Esophagus muscularis mucosa (tissue), 4 donors: Measurements from ENCODE around the gene TICAM2. TPM values are rescaled to one million over a fixed set of nuclear protein-coding genes. Genes with fewer than 3 reads are reported as not detected.

Experiments used
- DNase-seq: peaks from one replicate; pipeline ENCODE4 v3.0.0-alpha.2; 2017; ENCODE audit errors: extremely low spot score
- H3K27ac ChIP-seq, 4 donors: fragments of 200-600 bp; sonication (generic); replicated peaks in 1 of 4; 1 replicate in 3 of 4; 2 replicates in 1 of 4; pipeline ENCODE4 v1.5.1; 2016 to 2019; ENCODE audit warnings: mild to moderate bottlenecking in 1 of 4
- H3K27me3 ChIP-seq, 4 donors: fragments of 200-600 bp; sonication (generic); one replicate each; pipeline versions ENCODE4 v1.5.1 to v1.6.0; 2016 to 2019
- H3K36me3 ChIP-seq, 4 donors: fragments of 200-600 bp; sonication (generic); one replicate each; pipeline ENCODE4 v1.5.1; 2016 to 2019
- H3K4me1 ChIP-seq, 4 donors: fragments of 200-600 bp; sonication (generic); one replicate each; pipeline ENCODE4 v1.5.1; 2016 to 2019
- H3K4me3 ChIP-seq, 4 donors: fragments of 200-600 bp; sonication (generic); 1 replicate in 2 of 4; 2 replicates in 2 of 4; pipeline ENCODE4 v1.5.1; 2016 to 2019; ENCODE audit warnings: mild to moderate bottlenecking in 4 of 4, moderate library complexity in 1 of 4
- H3K9me3 ChIP-seq, 4 donors: fragments of 200-600 bp; sonication (generic); 1 replicate in 3 of 4; 2 replicates in 1 of 4; pipeline ENCODE4 v1.5.1; 2016 to 2019
- EP300 ChIP-seq: sonication (generic); formaldehyde crosslinking; IDR thresholded peaks from one replicate; pipeline ENCODE4 v1.6.1; 2017; ENCODE audit warnings: antibody characterized with exemption
- POLR2A ChIP-seq: fragments of 450-650 bp; IDR thresholded peaks from one replicate; pipeline ENCODE4 v1.6.1; 2017; ENCODE audit warnings: antibody characterized with exemption, moderate library complexity, mild to moderate bottlenecking, low read depth
- POLR2AphosphoS5 ChIP-seq, 2 donors: sonication (generic); formaldehyde crosslinking; IDR thresholded peaks; one replicate each; pipeline ENCODE4 v1.6.1; 2017; ENCODE audit warnings: antibody characterized with exemption in 2 of 2
- WGBS: methylation state at CpG from one replicate; pipeline ENCODE4 v1.1.5; 2018; 5-methylcytosine and 5-hydroxymethylcytosine counted together
- intact Hi-C: fragments of 100-400 bp; cut with DNase I; formaldehyde crosslinking; loops from one replicate; pipeline ENCODE4 v1.15.1; 2023
- total RNA-seq, 4 donors: library from RNA; depleted of rRNA; stranded (reverse); fragments of >200 nt; gene quantifications; one replicate each; pipeline versions ENCODE4 v1.1.0 to v1.2.1, GENCODE V29; 2016
- TF ChIP-seq, protein P1 (sequence below), 3 experiments: fragments of 200-600 bp in 2 of 3; fragments of 450-650 bp in 1 of 3; sonication (generic) in 2 of 3; IDR thresholded peaks; one replicate each; pipeline ENCODE4 v1.5.1; 2017 to 2019; ENCODE audit warnings: antibody characterized with exemption in 3 of 3, mild to moderate bottlenecking in 2 of 3, moderate library complexity in 1 of 3

The TICAM2 gene
- total RNA-seq, 4 donors from 2014 or later, result 1.2 to 3.0 (median 1.5) TPM

DNA sequence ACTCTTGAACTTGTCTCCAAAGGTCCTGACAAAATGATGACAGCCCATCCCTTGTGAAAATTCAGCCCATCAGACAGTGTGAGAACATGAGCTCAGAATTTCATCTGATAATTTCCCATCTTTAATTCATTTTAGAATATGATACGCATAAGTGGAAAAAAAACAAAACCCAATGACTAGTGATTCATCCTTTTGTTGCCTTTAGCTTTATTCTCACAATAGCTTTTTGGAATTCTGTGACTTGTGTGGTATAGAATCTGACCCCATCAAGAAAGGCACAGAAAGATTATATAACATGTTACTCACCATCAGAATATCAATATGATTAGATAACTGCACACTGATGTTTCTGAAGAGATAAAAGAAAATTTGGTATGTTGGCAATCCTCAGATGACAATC, 39.7 kb upstream of the TICAM2 start:
- TF ChIP-seq POLR2A (no peak), EP300 (no peak), POLR2AphosphoS5 (IDR thresholded peaks at IDR 0.05) (no peak)
- TF ChIP-seq, protein P1, sequence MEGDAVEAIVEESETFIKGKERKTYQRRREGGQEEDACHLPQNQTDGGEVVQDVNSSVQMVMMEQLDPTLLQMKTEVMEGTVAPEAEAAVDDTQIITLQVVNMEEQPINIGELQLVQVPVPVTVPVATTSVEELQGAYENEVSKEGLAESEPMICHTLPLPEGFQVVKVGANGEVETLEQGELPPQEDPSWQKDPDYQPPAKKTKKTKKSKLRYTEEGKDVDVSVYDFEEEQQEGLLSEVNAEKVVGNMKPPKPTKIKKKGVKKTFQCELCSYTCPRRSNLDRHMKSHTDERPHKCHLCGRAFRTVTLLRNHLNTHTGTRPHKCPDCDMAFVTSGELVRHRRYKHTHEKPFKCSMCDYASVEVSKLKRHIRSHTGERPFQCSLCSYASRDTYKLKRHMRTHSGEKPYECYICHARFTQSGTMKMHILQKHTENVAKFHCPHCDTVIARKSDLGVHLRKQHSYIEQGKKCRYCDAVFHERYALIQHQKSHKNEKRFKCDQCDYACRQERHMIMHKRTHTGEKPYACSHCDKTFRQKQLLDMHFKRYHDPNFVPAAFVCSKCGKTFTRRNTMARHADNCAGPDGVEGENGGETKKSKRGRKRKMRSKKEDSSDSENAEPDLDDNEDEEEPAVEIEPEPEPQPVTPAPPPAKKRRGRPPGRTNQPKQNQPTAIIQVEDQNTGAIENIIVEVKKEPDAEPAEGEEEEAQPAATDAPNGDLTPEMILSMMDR (IDR thresholded peaks at IDR 0.05), result no peak
- H3K9me3 ChIP-seq, result no peaks in the 10 kb centered on the region
- intact Hi-C loops, result no loop called here
- no peak for DNase-seq
- no peaks in the 10 kb centered on the region for H3K4me1 ChIP-seq
- no peaks in the 10 kb centered on the region for H3K36me3 ChIP-seq
- 66% methylated on average over 1 of the region's 1 CpG for WGBS
- H3K27ac ChIP-seq, result no peak overlapping the region
- H3K4me3 ChIP-seq, result no peak overlapping the region
- peaks cover 0 to 10% (median 0%) of the 10 kb centered on the region in 4 donors for H3K27me3 ChIP-seq

DNA sequence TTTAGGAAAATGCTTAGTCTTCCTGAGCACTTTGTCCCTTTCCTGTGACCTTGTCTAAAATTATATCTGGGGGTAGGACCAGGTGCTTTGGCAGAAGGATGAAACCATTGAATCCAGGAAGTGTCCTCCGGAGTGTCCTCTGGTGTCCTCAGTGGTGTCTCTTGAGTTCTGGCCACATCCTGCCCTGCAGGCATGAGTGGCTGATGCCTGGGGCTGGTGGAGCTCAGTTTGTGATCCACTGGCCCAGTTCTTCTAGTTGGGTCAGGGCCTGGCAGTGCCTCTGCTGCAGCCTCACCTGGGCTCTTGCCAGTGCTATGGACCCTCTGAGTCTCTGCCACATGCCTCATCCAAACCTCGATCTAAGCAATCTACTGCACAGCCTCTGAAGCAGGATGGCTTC, 38.0 kb upstream of the TICAM2 start:
- Histone ChIP-seq H3K27me3 (peaks cover 0 to 5% (median 0%) of the 10 kb centered on the region in 4 donors), H3K27ac (no peak overlapping the region), H3K4me1 (no peaks in the 10 kb centered on the region), H3K36me3 (no peaks in the 10 kb centered on the region), H3K4me3 (no peak overlapping the region), H3K9me3 (no peaks in the 10 kb centered on the region)
- no peak for TF ChIP-seq EP300
- no peak for TF ChIP-seq POLR2AphosphoS5 (IDR thresholded peaks at IDR 0.05)
- no peak for DNase-seq
- WGBS, result 78% methylated on average over 2 of the region's 2 CpGs
- intact Hi-C loops, result no loop called here

DNA sequence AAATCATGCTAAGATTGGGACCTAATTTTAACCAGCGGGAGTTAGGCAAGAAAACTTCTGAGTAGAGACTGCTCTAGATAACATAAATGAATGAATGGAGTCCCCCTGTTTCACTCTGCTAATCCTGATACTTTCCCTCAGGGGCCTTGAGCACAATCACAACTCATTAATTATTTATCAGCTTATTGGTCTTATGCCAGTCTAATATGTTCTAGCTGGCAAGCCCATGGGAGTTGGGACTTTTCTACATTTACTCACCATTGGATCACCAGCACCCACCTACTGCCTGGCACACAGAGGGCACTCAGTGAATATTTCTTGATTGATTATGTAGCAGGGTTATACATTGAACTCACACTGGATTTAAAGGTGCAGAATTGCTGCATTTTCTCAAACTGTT, 37.1 kb upstream of the TICAM2 start:
- intact Hi-C loops, result no loop called here
- H3K36me3 ChIP-seq, result no peaks in the 10 kb centered on the region
- WGBS, result 96% methylated on average over 1 of the region's 1 CpG
- H3K27me3 ChIP-seq, result no peaks in the 10 kb centered on the region
- H3K4me3 ChIP-seq, result no peak overlapping the region
- TF ChIP-seq, protein P1 (IDR thresholded peaks at IDR 0.05), result no peak
- no peak for TF ChIP-seq POLR2AphosphoS5 (IDR thresholded peaks at IDR 0.05)
- no peak for TF ChIP-seq EP300
- peaks cover 1 to 3% (median 2%) of the 10 kb centered on the region in 4 donors for H3K4me1 ChIP-seq
- H3K9me3 ChIP-seq, result no peaks in the 10 kb centered on the region
- DNase-seq, result no peak
- no peak overlapping the region for H3K27ac ChIP-seq

DNA sequence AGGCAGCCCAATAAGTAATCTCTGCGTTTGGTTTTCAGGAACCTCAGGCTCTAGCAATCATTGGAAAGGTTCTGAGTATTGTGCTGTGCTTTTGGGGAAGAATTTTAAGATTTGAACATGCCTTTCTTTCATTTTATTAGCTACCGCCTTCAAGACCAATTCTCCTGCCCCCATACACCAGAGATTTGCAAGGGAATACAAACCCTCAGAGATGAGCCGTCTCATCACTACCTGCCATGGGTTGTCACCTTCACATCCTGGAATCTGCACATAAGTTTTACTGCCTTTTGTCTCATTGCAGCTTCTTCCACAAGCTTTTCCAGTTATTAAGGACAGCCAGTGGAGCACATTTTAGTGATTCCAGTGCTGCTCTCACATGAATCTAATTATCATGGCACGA, 35.2 kb upstream of the TICAM2 start:
- TF ChIP-seq POLR2AphosphoS5 (IDR thresholded peaks at IDR 0.05), result no peak
- TF ChIP-seq, protein P1 (IDR thresholded peaks at IDR 0.05), result no peak
- no peak for TF ChIP-seq POLR2A
- TF ChIP-seq EP300, result no peak
- Histone ChIP-seq H3K27ac (no peak overlapping the region), H3K9me3 (no peaks in the 10 kb centered on the region), H3K4me3 (no peak overlapping the region), H3K36me3 (no peaks in the 10 kb centered on the region), H3K27me3 (no peaks in the 10 kb centered on the region), H3K4me1 (peaks cover 5 to 12% (median 6%) of the 10 kb centered on the region in 4 donors)
- intact Hi-C loops, result no loop called here
- no peak for DNase-seq
- WGBS, result 82% methylated on average over 4 of the region's 4 CpGs

DNA sequence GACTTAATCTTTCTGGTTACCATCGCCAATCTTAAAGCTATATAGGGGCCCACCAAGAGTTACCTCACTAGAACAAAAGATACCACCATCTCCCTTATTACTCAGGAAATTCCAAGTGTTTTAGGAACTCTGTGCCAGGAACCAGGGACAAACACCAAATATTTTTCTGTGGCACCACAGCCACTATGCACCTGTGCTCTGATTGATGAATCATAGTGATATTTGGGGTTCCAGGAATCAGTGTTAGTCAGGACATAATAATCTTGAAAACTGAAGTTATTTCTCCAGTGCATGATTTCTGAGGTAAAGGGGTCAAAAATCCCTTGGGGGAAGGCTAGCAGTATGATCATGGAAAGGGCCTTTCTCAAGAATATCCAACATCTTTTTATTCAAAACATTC, 33.7 kb upstream of the TICAM2 start:
- Histone ChIP-seq H3K9me3 (no peaks in the 10 kb centered on the region), H3K4me1 (peaks cover 5 to 12% (median 6%) of the 10 kb centered on the region in 4 donors), H3K27me3 (no peaks in the 10 kb centered on the region), H3K36me3 (no peaks in the 10 kb centered on the region), H3K27ac (no peak overlapping the region), H3K4me3 (no peak overlapping the region)
- no peak for DNase-seq
- intact Hi-C loops, result no loop called here
- TF ChIP-seq POLR2AphosphoS5 (IDR thresholded peaks at IDR 0.05) (no peak), EP300 (no peak), POLR2A (no peak)
- TF ChIP-seq, protein P1 (IDR thresholded peaks at IDR 0.05), result no peak
- WGBS, result 64% methylated on average over 1 of the region's 1 CpG
